ENCODE data around the gene LCNL1.

DNA sequence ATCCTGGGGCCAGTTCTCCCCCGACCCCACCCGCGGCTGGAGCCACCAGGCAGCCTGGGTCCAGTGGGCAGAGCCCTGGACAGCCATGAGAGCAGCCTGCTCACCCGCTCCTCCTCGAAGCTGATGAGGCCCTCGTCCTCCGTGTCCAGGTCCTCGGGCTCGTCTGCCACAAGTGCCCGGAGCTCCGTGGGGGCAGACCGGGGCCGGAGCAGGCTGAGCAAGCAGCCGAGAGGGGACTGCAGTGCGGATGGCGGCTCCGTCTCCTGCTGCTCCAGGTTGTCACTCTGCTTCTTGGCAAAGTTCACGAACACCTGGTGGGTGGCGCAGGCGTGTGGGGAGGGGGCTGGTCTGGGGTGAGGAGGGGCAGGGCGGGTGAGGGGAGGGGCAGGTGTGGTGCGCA is 25.5 kb downstream of the LCNL1 start:
- TF ChIP-seq, protein P1, sequence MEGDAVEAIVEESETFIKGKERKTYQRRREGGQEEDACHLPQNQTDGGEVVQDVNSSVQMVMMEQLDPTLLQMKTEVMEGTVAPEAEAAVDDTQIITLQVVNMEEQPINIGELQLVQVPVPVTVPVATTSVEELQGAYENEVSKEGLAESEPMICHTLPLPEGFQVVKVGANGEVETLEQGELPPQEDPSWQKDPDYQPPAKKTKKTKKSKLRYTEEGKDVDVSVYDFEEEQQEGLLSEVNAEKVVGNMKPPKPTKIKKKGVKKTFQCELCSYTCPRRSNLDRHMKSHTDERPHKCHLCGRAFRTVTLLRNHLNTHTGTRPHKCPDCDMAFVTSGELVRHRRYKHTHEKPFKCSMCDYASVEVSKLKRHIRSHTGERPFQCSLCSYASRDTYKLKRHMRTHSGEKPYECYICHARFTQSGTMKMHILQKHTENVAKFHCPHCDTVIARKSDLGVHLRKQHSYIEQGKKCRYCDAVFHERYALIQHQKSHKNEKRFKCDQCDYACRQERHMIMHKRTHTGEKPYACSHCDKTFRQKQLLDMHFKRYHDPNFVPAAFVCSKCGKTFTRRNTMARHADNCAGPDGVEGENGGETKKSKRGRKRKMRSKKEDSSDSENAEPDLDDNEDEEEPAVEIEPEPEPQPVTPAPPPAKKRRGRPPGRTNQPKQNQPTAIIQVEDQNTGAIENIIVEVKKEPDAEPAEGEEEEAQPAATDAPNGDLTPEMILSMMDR (IDR thresholded peaks at IDR 0.05; ENCODE audit: low read depth, low read length, missing input control) = no peak
- TF ChIP-seq JUND (IDR thresholded peaks at IDR 0.05) (no peak), YY1 (IDR thresholded peaks at IDR 0.05) (no peak), TAF1 (conservative IDR thresholded peaks at IDR 0.05) (no peak), GABPA (IDR thresholded peaks at IDR 0.05 in 1 of 2, conservative IDR thresholded peaks at IDR 0.05 in 1 of 2) (no peak), FOXA2 (IDR thresholded peaks at IDR 0.05) (no peak), RAD21 (IDR thresholded peaks at IDR 0.05) (no peak), FOXA1 (IDR thresholded peaks at IDR 0.05) (no peak), HNF4A (conservative IDR thresholded peaks at IDR 0.05) (no peak), EGR1 (IDR thresholded peaks at IDR 0.05; ENCODE audit: low read depth in 2 of 2) (no peak)
- TF ChIP-seq, protein P2, sequence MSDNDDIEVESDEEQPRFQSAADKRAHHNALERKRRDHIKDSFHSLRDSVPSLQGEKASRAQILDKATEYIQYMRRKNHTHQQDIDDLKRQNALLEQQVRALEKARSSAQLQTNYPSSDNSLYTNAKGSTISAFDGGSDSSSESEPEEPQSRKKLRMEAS (IDR thresholded peaks at IDR 0.05) = no peak
- TF ChIP-seq, protein P3, sequence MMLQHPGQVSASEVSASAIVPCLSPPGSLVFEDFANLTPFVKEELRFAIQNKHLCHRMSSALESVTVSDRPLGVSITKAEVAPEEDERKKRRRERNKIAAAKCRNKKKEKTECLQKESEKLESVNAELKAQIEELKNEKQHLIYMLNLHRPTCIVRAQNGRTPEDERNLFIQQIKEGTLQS (IDR thresholded peaks at IDR 0.05) = no peak
- TF ChIP-seq, protein P4, sequence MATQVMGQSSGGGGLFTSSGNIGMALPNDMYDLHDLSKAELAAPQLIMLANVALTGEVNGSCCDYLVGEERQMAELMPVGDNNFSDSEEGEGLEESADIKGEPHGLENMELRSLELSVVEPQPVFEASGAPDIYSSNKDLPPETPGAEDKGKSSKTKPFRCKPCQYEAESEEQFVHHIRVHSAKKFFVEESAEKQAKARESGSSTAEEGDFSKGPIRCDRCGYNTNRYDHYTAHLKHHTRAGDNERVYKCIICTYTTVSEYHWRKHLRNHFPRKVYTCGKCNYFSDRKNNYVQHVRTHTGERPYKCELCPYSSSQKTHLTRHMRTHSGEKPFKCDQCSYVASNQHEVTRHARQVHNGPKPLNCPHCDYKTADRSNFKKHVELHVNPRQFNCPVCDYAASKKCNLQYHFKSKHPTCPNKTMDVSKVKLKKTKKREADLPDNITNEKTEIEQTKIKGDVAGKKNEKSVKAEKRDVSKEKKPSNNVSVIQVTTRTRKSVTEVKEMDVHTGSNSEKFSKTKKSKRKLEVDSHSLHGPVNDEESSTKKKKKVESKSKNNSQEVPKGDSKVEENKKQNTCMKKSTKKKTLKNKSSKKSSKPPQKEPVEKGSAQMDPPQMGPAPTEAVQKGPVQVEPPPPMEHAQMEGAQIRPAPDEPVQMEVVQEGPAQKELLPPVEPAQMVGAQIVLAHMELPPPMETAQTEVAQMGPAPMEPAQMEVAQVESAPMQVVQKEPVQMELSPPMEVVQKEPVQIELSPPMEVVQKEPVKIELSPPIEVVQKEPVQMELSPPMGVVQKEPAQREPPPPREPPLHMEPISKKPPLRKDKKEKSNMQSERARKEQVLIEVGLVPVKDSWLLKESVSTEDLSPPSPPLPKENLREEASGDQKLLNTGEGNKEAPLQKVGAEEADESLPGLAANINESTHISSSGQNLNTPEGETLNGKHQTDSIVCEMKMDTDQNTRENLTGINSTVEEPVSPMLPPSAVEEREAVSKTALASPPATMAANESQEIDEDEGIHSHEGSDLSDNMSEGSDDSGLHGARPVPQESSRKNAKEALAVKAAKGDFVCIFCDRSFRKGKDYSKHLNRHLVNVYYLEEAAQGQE (IDR thresholded peaks at IDR 0.05) = no peak
- TF ChIP-seq, protein P5, sequence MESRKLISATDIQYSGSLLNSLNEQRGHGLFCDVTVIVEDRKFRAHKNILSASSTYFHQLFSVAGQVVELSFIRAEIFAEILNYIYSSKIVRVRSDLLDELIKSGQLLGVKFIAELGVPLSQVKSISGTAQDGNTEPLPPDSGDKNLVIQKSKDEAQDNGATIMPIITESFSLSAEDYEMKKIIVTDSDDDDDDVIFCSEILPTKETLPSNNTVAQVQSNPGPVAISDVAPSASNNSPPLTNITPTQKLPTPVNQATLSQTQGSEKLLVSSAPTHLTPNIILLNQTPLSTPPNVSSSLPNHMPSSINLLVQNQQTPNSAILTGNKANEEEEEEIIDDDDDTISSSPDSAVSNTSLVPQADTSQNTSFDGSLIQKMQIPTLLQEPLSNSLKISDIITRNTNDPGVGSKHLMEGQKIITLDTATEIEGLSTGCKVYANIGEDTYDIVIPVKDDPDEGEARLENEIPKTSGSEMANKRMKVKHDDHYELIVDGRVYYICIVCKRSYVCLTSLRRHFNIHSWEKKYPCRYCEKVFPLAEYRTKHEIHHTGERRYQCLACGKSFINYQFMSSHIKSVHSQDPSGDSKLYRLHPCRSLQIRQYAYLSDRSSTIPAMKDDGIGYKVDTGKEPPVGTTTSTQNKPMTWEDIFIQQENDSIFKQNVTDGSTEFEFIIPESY (IDR thresholded peaks at IDR 0.05) = no peak
